Body of pancreas (tissue), 4 donors: ENCODE data around the gene DNAH8. TPM values are rescaled to one million over a fixed set of nuclear protein-coding genes. Genes with fewer than 3 reads are reported as not detected.

Source experiments
- ATAC-seq: fragments of 150-250 bp; one replicate; pipeline ENCODE4 v1.9.1; 2016
- DNase-seq, 4 donors: peaks; one replicate each; pipeline ENCODE4 v3.0.0-alpha.2; 2019
- H3K27ac ChIP-seq, 4 donors: fragments of 200-600 bp; sonication (generic); 1 replicate in 3 of 4; 2 replicates in 1 of 4; pipeline versions ENCODE4 v1.5.1 to v1.6.1; 2016 to 2019; ENCODE audit warnings: mild to moderate bottlenecking in 1 of 4, mixed read lengths in 1 of 4, moderate library complexity in 1 of 4
- H3K27me3 ChIP-seq, 2 donors: fragments of 200-600 bp; sonication (generic); one replicate each; pipeline ENCODE4 v1.6.0; 2016; ENCODE audit warnings: mild to moderate bottlenecking in 1 of 2
- H3K36me3 ChIP-seq, 2 donors: fragments of 200-600 bp; sonication (generic); replicated peaks in 1 of 2; 2 replicates each; pipeline ENCODE4 v1.5.1; 2016; ENCODE audit warnings: low read depth in 2 of 2; ENCODE audit not compliant: insufficient read depth in 1 of 2
- H3K4me1 ChIP-seq: fragments of 200-600 bp; sonication (generic); one replicate; pipeline ENCODE4 v1.6.0; 2016
- H3K4me3 ChIP-seq, 2 donors: fragments of 200-600 bp; sonication (generic); 1 replicate in 1 of 2; 2 replicates in 1 of 2; pipeline ENCODE4 v1.5.1; 2016 to 2019
- H3K9me3 ChIP-seq, 3 donors: fragments of 200-600 bp; sonication (generic); 1 replicate in 2 of 3; 2 replicates in 1 of 3; pipeline ENCODE4 v1.5.1; 2016
- POLR2A ChIP-seq, 3 donors: fragments of 450-650 bp; IDR thresholded peaks; one replicate each; pipeline ENCODE4 v1.6.1; 2016; ENCODE audit warnings: antibody characterized with exemption in 3 of 3, mild to moderate bottlenecking in 2 of 3
- WGBS, 2 donors: methylation state at CpG; one replicate each; pipeline ENCODE4 v1.1.5; 2017; 5-methylcytosine and 5-hydroxymethylcytosine counted together
- intact Hi-C: fragments of 100-400 bp; cut with DNase I; formaldehyde crosslinking; loops from one replicate; pipeline ENCODE4 v1.15.1; 2023
- total RNA-seq, 2 donors: library from RNA; depleted of rRNA; stranded (reverse); fragments of >200 nt; gene quantifications; one replicate each; pipeline ENCODE4 v1.1.0, GENCODE V29; 2016
- TF ChIP-seq, protein P1 (sequence below), 7 experiments: fragments of 450-650 bp in 4 of 7; fragments of 200-600 bp in 3 of 7; sonication (generic) in 3 of 7; IDR thresholded peaks; one replicate each; pipeline ENCODE4 v1.5.1; 2016 to 2019; ENCODE audit warnings: antibody characterized with exemption in 7 of 7

The DNAH8 gene
- total RNA-seq, 2 donors from 2014 or later = not detected

DNA sequence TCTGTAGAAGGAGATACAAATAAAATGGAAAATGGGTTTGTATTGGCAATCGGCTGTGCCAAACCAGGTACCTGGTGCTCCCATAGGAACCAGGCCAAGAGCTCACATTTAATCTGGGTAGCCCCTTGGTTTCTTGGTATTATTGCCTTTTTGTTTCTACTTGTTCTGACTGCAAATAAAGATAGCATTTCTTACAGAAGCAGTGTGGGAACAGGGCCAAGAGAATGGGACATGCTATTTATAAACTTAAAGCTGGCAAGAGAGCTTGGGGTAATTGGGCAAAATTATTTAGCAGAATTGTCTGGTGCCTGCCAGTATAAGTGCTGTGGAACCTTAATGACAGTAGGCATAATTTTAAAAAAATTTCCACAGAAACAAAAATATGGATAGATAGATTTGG is 219.9 kb downstream of the DNAH8 start:
- WGBS, 2 donors = 47 to 50% methylated on average over 1 of the region's 1 CpG
- ATAC-seq (no peak), DNase-seq (peak in 3 of 4 donors; percentile 14 to 27 (median 17))
- H3K27me3 ChIP-seq = no peaks in the 10 kb centered on the region
- intact Hi-C loops = no loop called here
- no peak overlapping the region for H3K4me3 ChIP-seq
- TF ChIP-seq, protein P1, sequence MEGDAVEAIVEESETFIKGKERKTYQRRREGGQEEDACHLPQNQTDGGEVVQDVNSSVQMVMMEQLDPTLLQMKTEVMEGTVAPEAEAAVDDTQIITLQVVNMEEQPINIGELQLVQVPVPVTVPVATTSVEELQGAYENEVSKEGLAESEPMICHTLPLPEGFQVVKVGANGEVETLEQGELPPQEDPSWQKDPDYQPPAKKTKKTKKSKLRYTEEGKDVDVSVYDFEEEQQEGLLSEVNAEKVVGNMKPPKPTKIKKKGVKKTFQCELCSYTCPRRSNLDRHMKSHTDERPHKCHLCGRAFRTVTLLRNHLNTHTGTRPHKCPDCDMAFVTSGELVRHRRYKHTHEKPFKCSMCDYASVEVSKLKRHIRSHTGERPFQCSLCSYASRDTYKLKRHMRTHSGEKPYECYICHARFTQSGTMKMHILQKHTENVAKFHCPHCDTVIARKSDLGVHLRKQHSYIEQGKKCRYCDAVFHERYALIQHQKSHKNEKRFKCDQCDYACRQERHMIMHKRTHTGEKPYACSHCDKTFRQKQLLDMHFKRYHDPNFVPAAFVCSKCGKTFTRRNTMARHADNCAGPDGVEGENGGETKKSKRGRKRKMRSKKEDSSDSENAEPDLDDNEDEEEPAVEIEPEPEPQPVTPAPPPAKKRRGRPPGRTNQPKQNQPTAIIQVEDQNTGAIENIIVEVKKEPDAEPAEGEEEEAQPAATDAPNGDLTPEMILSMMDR (IDR thresholded peaks at IDR 0.05) = no peak
- TF ChIP-seq POLR2A (IDR thresholded peaks at IDR 0.05) = no peak
- no peaks in the 10 kb centered on the region for H3K36me3 ChIP-seq
- H3K4me1 ChIP-seq = peaks cover 3% of the 10 kb centered on the region
- no peaks in the 10 kb centered on the region for H3K9me3 ChIP-seq
- no peak overlapping the region for H3K27ac ChIP-seq

DNA sequence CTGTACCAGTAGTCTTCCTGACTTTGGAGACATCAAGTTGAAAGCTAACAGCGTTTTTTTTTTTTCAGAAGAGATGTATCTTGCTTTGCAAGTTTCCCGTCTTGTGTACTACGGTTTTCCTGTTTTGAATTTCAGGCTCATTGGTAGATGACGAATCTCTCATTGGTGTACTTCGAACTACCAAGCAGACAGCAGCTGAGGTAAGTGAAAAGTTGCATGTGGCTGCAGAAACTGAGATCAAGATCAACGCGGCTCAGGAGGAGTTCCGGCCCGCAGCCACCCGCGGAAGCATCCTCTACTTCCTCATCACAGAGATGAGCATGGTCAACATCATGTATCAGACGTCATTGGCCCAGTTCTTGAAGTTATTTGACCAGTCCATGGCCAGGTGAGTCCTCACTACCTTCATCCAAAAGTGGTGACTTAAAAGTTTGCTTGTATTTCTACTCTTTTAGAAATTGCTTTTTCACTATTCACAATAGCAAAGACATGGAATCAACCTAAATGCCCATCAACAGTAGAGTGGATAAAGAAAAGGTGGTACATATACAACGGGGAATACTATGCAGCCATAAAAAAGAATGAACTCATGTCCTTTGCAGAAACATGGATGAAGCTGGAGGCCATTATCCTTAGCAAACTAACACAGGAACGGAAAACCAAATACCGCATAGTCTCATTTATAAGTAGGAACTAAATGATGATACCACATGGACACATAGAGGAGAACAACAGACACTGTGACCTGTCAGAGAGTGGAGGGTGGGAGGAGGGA is 222.9 kb downstream of the DNAH8 start:
- Histone ChIP-seq H3K9me3 (no peaks in the 10 kb centered on the region), H3K4me3 (no peak overlapping the region), H3K4me1 (peaks cover 9% of the 10 kb centered on the region), H3K27me3 (no peaks in the 10 kb centered on the region), H3K36me3 (no peaks in the 10 kb centered on the region), H3K27ac (no peak overlapping the region)
- intact Hi-C loops = no loop called here
- DNase-seq = no peak
- TF ChIP-seq POLR2A (IDR thresholded peaks at IDR 0.05) = no peak
- 89 to 90% methylated on average over 15 of the region's 15 CpGs for WGBS, 2 donors
- ATAC-seq = no peak

DNA sequence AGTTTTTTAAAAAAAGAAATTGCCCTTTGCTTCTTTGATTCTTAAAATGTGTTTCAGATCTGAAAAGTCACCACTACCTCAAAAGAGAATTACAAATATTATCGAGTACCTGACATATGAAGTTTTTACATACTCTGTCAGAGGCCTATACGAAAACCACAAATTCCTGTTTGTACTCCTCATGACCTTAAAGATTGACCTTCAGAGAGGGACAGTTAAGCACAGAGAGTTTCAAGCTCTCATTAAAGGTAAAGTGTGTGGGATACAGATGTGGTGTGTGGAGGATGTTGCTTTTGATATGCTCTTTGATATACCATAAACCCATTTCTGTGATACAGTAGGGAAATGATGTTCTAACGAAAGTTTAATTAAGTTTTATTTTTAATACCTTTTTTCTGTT is 223.6 kb downstream of the DNAH8 start:
- Histone ChIP-seq H3K4me1 (peaks cover 9% of the 10 kb centered on the region), H3K36me3 (no peaks in the 10 kb centered on the region), H3K27ac (no peak overlapping the region), H3K27me3 (no peaks in the 10 kb centered on the region), H3K9me3 (no peaks in the 10 kb centered on the region), H3K4me3 (no peak overlapping the region)
- TF ChIP-seq, protein P1 (IDR thresholded peaks at IDR 0.05) = no peak
- TF ChIP-seq POLR2A (IDR thresholded peaks at IDR 0.05) = no peak
- DNase-seq = no peak
- intact Hi-C loops = no loop called here
- 85 to 90% methylated on average over 3 of the region's 3 CpGs for WGBS, 2 donors
- ATAC-seq = no peak

DNA sequence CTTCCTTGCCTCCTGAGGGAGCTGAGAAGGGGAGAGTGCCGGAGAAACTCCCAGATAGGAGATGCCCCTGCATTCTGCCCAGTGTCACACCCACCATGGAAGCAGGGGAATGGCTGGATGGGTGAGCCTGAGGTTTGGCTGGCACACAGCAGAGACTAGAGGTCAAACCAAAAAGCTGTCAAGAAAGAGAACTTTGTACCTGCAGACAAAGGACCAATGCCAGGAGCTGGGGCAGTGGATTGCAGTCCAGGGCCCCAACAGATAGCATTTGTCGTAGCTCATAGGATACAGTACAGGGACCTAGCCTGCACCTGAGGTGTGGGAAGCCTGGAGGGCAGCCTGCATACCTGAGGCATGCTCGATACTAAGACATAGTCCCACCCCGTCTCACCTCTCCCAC is 227.3 kb downstream of the DNAH8 start:
- H3K27me3 ChIP-seq = no peaks in the 10 kb centered on the region
- peaks cover 6% of the 10 kb centered on the region for H3K4me1 ChIP-seq
- intact Hi-C loops = no loop called here
- ATAC-seq = no peak
- H3K36me3 ChIP-seq = no peaks in the 10 kb centered on the region
- no peak overlapping the region for H3K4me3 ChIP-seq
- 60 to 68% methylated on average over 4 of the region's 4 CpGs for WGBS, 2 donors
- peak in 1 of 4 donors; percentile 10 for DNase-seq
- H3K27ac ChIP-seq = no peak overlapping the region
- H3K9me3 ChIP-seq = no peaks in the 10 kb centered on the region
- TF ChIP-seq POLR2A (IDR thresholded peaks at IDR 0.05) = no peak
- TF ChIP-seq, protein P1 (IDR thresholded peaks at IDR 0.05) = no peak

DNA sequence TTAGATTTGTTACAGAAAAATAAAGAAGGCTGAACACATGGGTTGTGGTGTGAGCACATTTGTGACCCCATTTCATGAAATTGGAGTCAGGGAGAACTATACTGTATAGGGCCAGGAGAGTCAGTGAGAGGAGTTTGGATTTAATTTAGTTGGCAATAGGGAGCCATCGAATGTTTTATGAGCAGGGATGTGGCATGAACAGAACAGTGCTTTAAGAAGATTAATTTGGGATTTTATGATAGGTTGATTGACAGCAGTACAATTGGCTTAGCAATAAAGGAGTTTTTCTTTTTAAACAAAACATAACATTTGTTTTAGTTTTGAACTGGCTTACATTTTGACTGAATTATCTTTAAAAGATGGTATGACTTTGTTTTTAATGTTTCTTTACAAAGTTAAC is 227.9 kb downstream of the DNAH8 start:
- intact Hi-C loops = no loop called here
- no peak for DNase-seq
- Histone ChIP-seq H3K27me3 (no peaks in the 10 kb centered on the region), H3K9me3 (no peaks in the 10 kb centered on the region), H3K4me3 (no peak overlapping the region), H3K36me3 (no peaks in the 10 kb centered on the region), H3K4me1 (peaks cover 6% of the 10 kb centered on the region), H3K27ac (no peak overlapping the region)
- 85 to 98% methylated on average over 1 of the region's 1 CpG for WGBS, 2 donors
- ATAC-seq = no peak
- TF ChIP-seq POLR2A (IDR thresholded peaks at IDR 0.05) = no peak
- TF ChIP-seq, protein P1 (IDR thresholded peaks at IDR 0.05) = no peak
